Measurements from ENCODE around the gene ATP13A5. TPM values are rescaled to one million over a fixed set of nuclear protein-coding genes. Genes with fewer than 3 reads are reported as not detected.

ATP13A5 gene
- polyA plus RNA-seq, 1 experiment, result not detected

DNA sequence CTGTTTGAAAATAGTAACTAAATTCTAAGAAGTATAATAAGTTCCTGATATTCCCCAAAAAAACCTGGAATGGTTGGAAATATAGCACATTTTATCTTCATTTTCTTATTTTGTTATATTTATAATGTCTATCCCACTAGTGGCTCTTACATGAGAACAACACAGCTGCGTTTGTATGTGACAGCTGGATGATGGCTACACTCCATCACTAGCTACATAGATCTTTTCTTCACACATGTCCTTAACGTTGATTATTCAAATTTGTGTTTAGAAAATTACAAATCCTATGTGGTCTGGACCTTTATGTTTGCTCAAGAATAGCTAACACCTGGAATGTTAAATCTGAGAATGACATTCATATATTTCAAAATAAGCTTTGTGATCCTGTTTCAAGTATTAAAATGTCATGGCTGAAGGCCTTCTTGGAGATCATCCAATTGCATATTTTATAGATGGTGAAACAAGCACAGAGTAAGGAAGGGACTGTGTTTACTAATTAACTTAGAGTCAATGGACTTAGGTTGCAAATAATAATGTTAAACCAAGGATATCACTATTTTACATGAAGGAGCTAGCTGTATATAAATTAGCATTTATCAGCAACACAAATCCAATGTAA is 60.8 kb downstream of the ATP13A5 start:
- Histone ChIP-seq H3K27me3 (ENCODE audit: control insufficient read depth, insufficient read depth, low read length) (no peaks in the 10 kb centered on the region), H3K4me3 (ENCODE audit: low read depth, low read length) (no peak overlapping the region), H3K27ac (ENCODE audit: low read depth, low read length) (no peak overlapping the region), H3K9me3 (ENCODE audit: control insufficient read depth, insufficient read depth, low read length) (no peaks in the 10 kb centered on the region)
- no peak for DNase-seq (ENCODE audit: low read depth, low spot score)
- POLR2A ChIA-PET, result no interaction called here
- CTCF ChIA-PET, result no interaction called here
- no peak for TF ChIP-seq CTCF (IDR thresholded peaks at IDR 0.05; ENCODE audit: low read depth, low read length)

GRCh38 chr3:193314161-193314560 is 64.4 kb downstream of the ATP13A5 start:
- TF ChIP-seq CTCF (IDR thresholded peaks at IDR 0.05; ENCODE audit: low read depth, low read length), result peak; percentile 20; the same call in 1 of the 2 replicates
- Histone ChIP-seq H3K27ac (ENCODE audit: low read depth, low read length) (no peak overlapping the region), H3K9me3 (ENCODE audit: control insufficient read depth, insufficient read depth, low read length) (no peaks in the 10 kb centered on the region), H3K4me3 (ENCODE audit: low read depth, low read length) (no peak overlapping the region), H3K27me3 (ENCODE audit: control insufficient read depth, insufficient read depth, low read length) (no peaks in the 10 kb centered on the region)
- ChIA-PET POLR2A (no interaction called here), CTCF (interaction anchor here (0.6 to 1.3 kb wide), 2 partner anchors 32 to 501 kb away, joined by 3 read pairs; no protein-coding TSS in a partner anchor)
- DNase-seq (ENCODE audit: low read depth, low spot score), result no peak

GRCh38 chr3:193313061-193313958 is 65.2 kb downstream of the ATP13A5 start:
- ChIA-PET POLR2A (no interaction called here), CTCF (interaction anchor here (1.3 kb wide), 1 partner anchor 501 kb away, joined by 3 read pairs; no protein-coding TSS in a partner anchor)
- DNase-seq (ENCODE audit: low read depth, low spot score), result no peak
- Histone ChIP-seq H3K27me3 (ENCODE audit: control insufficient read depth, insufficient read depth, low read length) (no peaks in the 10 kb centered on the region), H3K9me3 (ENCODE audit: control insufficient read depth, insufficient read depth, low read length) (no peaks in the 10 kb centered on the region), H3K4me3 (ENCODE audit: low read depth, low read length) (no peak overlapping the region), H3K27ac (ENCODE audit: low read depth, low read length) (no peak overlapping the region)
- no peak for TF ChIP-seq CTCF (IDR thresholded peaks at IDR 0.05; ENCODE audit: low read depth, low read length)

- Histone ChIP-seq H3K27ac (ENCODE audit: low read depth, low read length) (no peak overlapping the region), H3K4me3 (ENCODE audit: low read depth, low read length) (no peak overlapping the region), H3K27me3 (ENCODE audit: control insufficient read depth, insufficient read depth, low read length) (no peaks in the 10 kb centered on the region), H3K9me3 (ENCODE audit: control insufficient read depth, insufficient read depth, low read length) (no peaks in the 10 kb centered on the region)
- no peak for DNase-seq (ENCODE audit: low read depth, low spot score)
- CTCF ChIA-PET, result no interaction called here
- POLR2A ChIA-PET, result no interaction called here
- no peak for TF ChIP-seq CTCF (IDR thresholded peaks at IDR 0.05; ENCODE audit: low read depth, low read length)
Observed at GRCh38 chr3:193310914-193311723, 67.4 kb downstream of the ATP13A5 start.

Measured in AG04450 (cell line).